PC-3 (cell line): Measurements from ENCODE around the gene AUTS2. TPM values are rescaled to one million over a fixed set of nuclear protein-coding genes. Genes with fewer than 3 reads are reported as not detected.

Experiments used
- ATAC-seq: fragments of 200-7000 bp; cut with Tn5 transposase; 2 replicates; pipeline ENCODE4 v1.9.1; 2020; ENCODE audit warnings: mild to moderate bottlenecking, moderate library complexity
- BruUV-seq: library from RNA; stranded (reverse); fragments of 400-500 nt; replicated peaks from 2 replicates; lab custom pipeline; 2021; lab: Mats Ljungman, UMichigan
- CTCF ChIA-PET: fragments of 300-600 bp; sonication (Branson Sonifier 250); formaldehyde crosslinking; loops from one replicate; lab custom pipeline; 2022; ENCODE audit warnings: antibody characterized with exemption; lab: Charles Lee
- POLR2A ChIA-PET: fragments of 300-600 bp; sonication (Branson Sonifier 250); formaldehyde crosslinking; loops from one replicate; lab custom pipeline; 2022; ENCODE audit warnings: antibody characterized with exemption; ENCODE audit not compliant: unreplicated experiment; lab: Charles Lee
- DNase-seq: peaks from one replicate; pipeline ENCODE4 v3.0.0-alpha.2; 2015
- H2AFZ ChIP-seq: fragments of 300-600 bp; sonication (generic); 2 replicates; pipeline ENCODE4 v1.6.0; 2016; ENCODE audit warnings: antibody characterized with exemption, low read length
- H3F3A ChIP-seq: fragments of 300-600 bp; sonication (generic); one replicate; pipeline ENCODE4 v1.6.0; 2017; ENCODE audit warnings: antibody characterized with exemption, low read length, control low read depth, mild to moderate bottlenecking; ENCODE audit not compliant: unreplicated experiment
- H3K27ac ChIP-seq: fragments of 300-600 bp; sonication (generic); 2 replicates; pipeline ENCODE4 v1.5.1; 2016; ENCODE audit warnings: mild to moderate bottlenecking, low read length
- H3K27me3 ChIP-seq: fragments of 300-600 bp; sonication (generic); 2 replicates; pipeline ENCODE4 v1.6.1; 2016; ENCODE audit warnings: low read length, mixed read lengths
- H3K36me3 ChIP-seq: fragments of 300-600 bp; sonication (generic); 2 replicates; pipeline ENCODE4 v1.6.1; 2016; ENCODE audit warnings: low read depth, mixed run types, low read length, mixed read lengths
- H3K4me1 ChIP-seq: fragments of 300-600 bp; sonication (generic); 2 replicates; pipeline ENCODE4 v1.5.1; 2016; ENCODE audit warnings: low read length; ENCODE audit not compliant: insufficient read depth
- H3K4me2 ChIP-seq: fragments of 300-600 bp; sonication (generic); 2 replicates; pipeline ENCODE4 v1.6.0; 2016; ENCODE audit warnings: low read length
- H3K4me3 ChIP-seq: fragments of 300-600 bp; sonication (generic); 2 replicates; pipeline ENCODE4 v1.5.1; 2016; ENCODE audit warnings: mild to moderate bottlenecking, low read length, mixed read lengths
- H3K79me2 ChIP-seq: fragments of 300-600 bp; sonication (generic); 2 replicates; pipeline ENCODE4 v1.6.1; 2017; ENCODE audit warnings: low read length, mixed read lengths
- H3K9ac ChIP-seq: fragments of 300-600 bp; sonication (generic); 2 replicates; pipeline ENCODE4 v1.6.0; 2016; ENCODE audit warnings: mild to moderate bottlenecking, low read length
- H3K9me2 ChIP-seq: fragments of 300-600 bp; sonication (generic); replicated peaks from 2 replicates; pipeline ENCODE4 v1.6.1; 2016; ENCODE audit warnings: mixed run types, low read length, mixed read lengths
- H3K9me3 ChIP-seq: fragments of 300-600 bp; sonication (generic); 2 replicates; pipeline ENCODE4 v1.6.1; 2016; ENCODE audit warnings: low read length, mixed read lengths
- H4K20me1 ChIP-seq: fragments of 300-600 bp; sonication (generic); 2 replicates; pipeline ENCODE4 v1.6.1; 2016; ENCODE audit warnings: low read length, mixed read lengths
- EZH2 ChIP-seq: fragments of 300-600 bp; sonication (generic); IDR thresholded peaks from one replicate; pipeline ENCODE4 v1.6.1; 2017; ENCODE audit warnings: antibody characterized with exemption, mild to moderate bottlenecking, low read length; ENCODE audit not compliant: unreplicated experiment
- EZH2phosphoT487 ChIP-seq: fragments of 300-600 bp; sonication (generic); IDR thresholded peaks from 2 replicates; pipeline ENCODE4 v1.6.1; 2018; ENCODE audit warnings: mild to moderate bottlenecking, antibody characterized with exemption, low read length, borderline replicate concordance
- intact Hi-C: fragments of 100-400 bp; cut with micrococcal nuclease; formaldehyde crosslinking; loops from 2 replicates; pipeline ENCODE4 v1.9.0; 2023
- total RNA-seq: library from RNA; depleted of rRNA; stranded (reverse); fragments of >200 nt; gene quantifications from 2 replicates; pipeline ENCODE4 v1.2.3, GENCODE V29; 2014
- TF ChIP-seq, protein P1 (sequence below): fragments of 300-600 bp; sonication (generic); conservative IDR thresholded peaks from 2 replicates; pipeline ENCODE4 v1.5.1; 2017; ENCODE audit warnings: antibody characterized with exemption, low read depth, mild to moderate bottlenecking, low read length

The AUTS2 gene
- total RNA-seq, 1 experiment from 2014 or later = not detected

- no peak overlapping the region for H3K27ac ChIP-seq
Measured at GRCh38 chr7:69800495-69800894, 202.2 kb downstream of the AUTS2 start.

GRCh38 chr7:69801729-69802682 lies 203.7 kb downstream of the AUTS2 start:
- no peak overlapping the region for H3K4me3 ChIP-seq
- no peak for ATAC-seq
- no peak overlapping the region for H3K27ac ChIP-seq
- H3K79me2 ChIP-seq = no peaks in the 10 kb centered on the region
- no peaks in the 10 kb centered on the region for H3K9me2 ChIP-seq
- no peaks in the 10 kb centered on the region for H3K36me3 ChIP-seq
- no peak for DNase-seq
- intact Hi-C loops = no loop called here
- no peak overlapping the region for H2AFZ ChIP-seq
- no peaks in the 10 kb centered on the region for H3K9me3 ChIP-seq
- BruUV-seq = no TSS peak
- H3F3A ChIP-seq = no peaks in the 10 kb centered on the region
- no peaks in the 10 kb centered on the region for H3K4me1 ChIP-seq
- ChIA-PET CTCF (no interaction called here), POLR2A (no interaction called here)
- H3K4me2 ChIP-seq = no peak overlapping the region
- H3K27me3 ChIP-seq = no peaks in the 10 kb centered on the region
- TF ChIP-seq, protein P1, sequence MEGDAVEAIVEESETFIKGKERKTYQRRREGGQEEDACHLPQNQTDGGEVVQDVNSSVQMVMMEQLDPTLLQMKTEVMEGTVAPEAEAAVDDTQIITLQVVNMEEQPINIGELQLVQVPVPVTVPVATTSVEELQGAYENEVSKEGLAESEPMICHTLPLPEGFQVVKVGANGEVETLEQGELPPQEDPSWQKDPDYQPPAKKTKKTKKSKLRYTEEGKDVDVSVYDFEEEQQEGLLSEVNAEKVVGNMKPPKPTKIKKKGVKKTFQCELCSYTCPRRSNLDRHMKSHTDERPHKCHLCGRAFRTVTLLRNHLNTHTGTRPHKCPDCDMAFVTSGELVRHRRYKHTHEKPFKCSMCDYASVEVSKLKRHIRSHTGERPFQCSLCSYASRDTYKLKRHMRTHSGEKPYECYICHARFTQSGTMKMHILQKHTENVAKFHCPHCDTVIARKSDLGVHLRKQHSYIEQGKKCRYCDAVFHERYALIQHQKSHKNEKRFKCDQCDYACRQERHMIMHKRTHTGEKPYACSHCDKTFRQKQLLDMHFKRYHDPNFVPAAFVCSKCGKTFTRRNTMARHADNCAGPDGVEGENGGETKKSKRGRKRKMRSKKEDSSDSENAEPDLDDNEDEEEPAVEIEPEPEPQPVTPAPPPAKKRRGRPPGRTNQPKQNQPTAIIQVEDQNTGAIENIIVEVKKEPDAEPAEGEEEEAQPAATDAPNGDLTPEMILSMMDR = no peak
- no peak for TF ChIP-seq EZH2
- H3K9ac ChIP-seq = no peak overlapping the region
- H4K20me1 ChIP-seq = no peaks in the 10 kb centered on the region

More at GRCh38 chr7:69800495-69800894, 202.2 kb downstream of the AUTS2 start:
- Histone ChIP-seq H3K79me2 (no peaks in the 10 kb centered on the region), H3K4me3 (no peak overlapping the region), H3K4me2 (no peak overlapping the region), H2AFZ (no peak overlapping the region), H4K20me1 (no peaks in the 10 kb centered on the region), H3K9me2 (no peaks in the 10 kb centered on the region), H3K9me3 (no peaks in the 10 kb centered on the region), H3K27me3 (no peaks in the 10 kb centered on the region), H3K36me3 (no peaks in the 10 kb centered on the region), H3K9ac (no peak overlapping the region), H3F3A (no peaks in the 10 kb centered on the region), H3K4me1 (no peaks in the 10 kb centered on the region)
- ChIA-PET CTCF (no interaction called here), POLR2A (no interaction called here)
- DNase-seq (no peak), ATAC-seq (no peak)
- no TSS peak for BruUV-seq
- TF ChIP-seq EZH2 = no peak
- TF ChIP-seq EZH2phosphoT487 = no peak
- TF ChIP-seq, protein P1 = no peak
- intact Hi-C loops = no loop called here
